Endothelial cell of umbilical vein (primary cell): Measurements from ENCODE around the gene CADPS. TPM values are rescaled to one million over a fixed set of nuclear protein-coding genes. Genes with fewer than 3 reads are reported as not detected.
A peak's percentile ranks its signal among the peaks of the same experiment; 100 is the strongest.

Experiments
- BruUV-seq: library from RNA; stranded (reverse); fragments of 400-500 nt; replicated peaks from 2 replicates; lab custom pipeline; 2021; lab: Mats Ljungman, UMichigan
- CTCF ChIA-PET: fragments of 300-600, 350-600 bp; sonication (Branson Sonifier 250); formaldehyde crosslinking; loops from one replicate; lab custom pipeline; 2021; ENCODE audit warnings: antibody characterized with exemption, inconsistent platforms; lab: Charles Lee
- POLR2A ChIA-PET: fragments of 300-600, 350-600 bp; sonication (Branson Sonifier 250); formaldehyde crosslinking; loops from one replicate; lab custom pipeline; 2021; ENCODE audit warnings: antibody characterized with exemption, inconsistent platforms; lab: Charles Lee
- DNase-seq: peaks from one replicate; pipeline ENCODE4 v3.0.0-alpha.2; 2011; ENCODE audit warnings: low read depth, low spot score
- FAIRE-seq: peaks from 2 replicates; lab custom pipeline; 2011; peaks lifted over from hg19 to GRCh38; lab: Jason Lieb, UNC
- H2AFZ ChIP-seq: 2 replicates; pipeline ENCODE4 v1.6.0; 2012; ENCODE audit warnings: low read depth, low read length, control low read depth, inconsistent platforms
- H3K27ac ChIP-seq: 2 replicates; pipeline ENCODE4 v1.5.1; 2011; ENCODE audit warnings: low read depth, mild to moderate bottlenecking, control low read depth, low read length, moderate library complexity; ENCODE audit not compliant: insufficient read depth
- H3K27me3 ChIP-seq, 2 experiments: 2 replicates each; pipeline versions ENCODE4 v1.6.0 to v1.6.1; 2011; ENCODE audit warnings: low read length in 2 of 2, mixed read lengths in 1 of 2; ENCODE audit not compliant: control insufficient read depth in 2 of 2, insufficient read depth in 2 of 2
- H3K36me3 ChIP-seq, 2 experiments: 2 replicates in 1 of 2; 3 replicates in 1 of 2; pipeline ENCODE4 v1.5.1; 2011; ENCODE audit warnings: low read length in 2 of 2, mild to moderate bottlenecking in 1 of 2, moderate library complexity in 1 of 2; ENCODE audit not compliant: control insufficient read depth in 2 of 2, insufficient read depth in 2 of 2; ENCODE audit errors: extremely low read depth in 1 of 2
- H3K4me1 ChIP-seq: 3 replicates; pipeline ENCODE4 v1.5.1; 2011; ENCODE audit warnings: mild to moderate bottlenecking, low read length; ENCODE audit not compliant: control insufficient read depth, insufficient read depth; ENCODE audit errors: extremely low read depth
- H3K4me2 ChIP-seq: 2 replicates; pipeline ENCODE4 v1.6.1; 2011; ENCODE audit warnings: low read length, control low read depth, mixed read lengths; ENCODE audit not compliant: insufficient read depth
- H3K4me3 ChIP-seq, 3 experiments: fragments of 200-600 bp in 1 of 3; sonication (generic), shearing (Covaris generic) in 1 of 3; replicated peaks in 1 of 3; 2 replicates each; pipeline ENCODE4 v1.5.1; 2011 to 2016; ENCODE audit warnings: control low read depth in 3 of 3, low read length in 3 of 3, mild to moderate bottlenecking in 2 of 3, inconsistent platforms in 1 of 3, low read depth in 1 of 3, moderate library complexity in 1 of 3; ENCODE audit not compliant: insufficient read depth in 1 of 3
- H3K79me2 ChIP-seq: 2 replicates; pipeline ENCODE4 v1.6.0; 2012; ENCODE audit warnings: low read length, inconsistent platforms; ENCODE audit not compliant: control insufficient read depth, insufficient read depth
- H3K9ac ChIP-seq: replicated peaks from 2 replicates; pipeline ENCODE3; 2011; ENCODE audit warnings: low read length, control low read depth; ENCODE audit not compliant: insufficient read depth; ENCODE audit errors: extremely low read depth
- H3K9me1 ChIP-seq: replicated peaks from 3 replicates; pipeline ENCODE4 v1.6.0; 2011; ENCODE audit warnings: mild to moderate bottlenecking, low read length; ENCODE audit not compliant: control insufficient read depth, insufficient read depth; ENCODE audit errors: extremely low read depth
- H3K9me3 ChIP-seq: replicated peaks from 2 replicates; pipeline ENCODE4 v1.5.1; 2012; ENCODE audit warnings: low read length, inconsistent platforms; ENCODE audit not compliant: control insufficient read depth, insufficient read depth
- H4K20me1 ChIP-seq: replicated peaks from 2 replicates; pipeline ENCODE3; 2011; ENCODE audit warnings: mild to moderate bottlenecking, low read length; ENCODE audit not compliant: control insufficient read depth, insufficient read depth; ENCODE audit errors: extremely low read depth
- CTCF ChIP-seq, 2 donors: IDR thresholded peaks; 1 replicate in 1 of 2; 2 replicates in 1 of 2; pipeline ENCODE4 v1.5.1; 2011; ENCODE audit warnings: low read length in 2 of 2, mild to moderate bottlenecking in 2 of 2, moderate library complexity in 2 of 2, control low read depth in 1 of 2, inconsistent platforms in 1 of 2, low read depth in 1 of 2; ENCODE audit not compliant: insufficient read depth in 1 of 2; ENCODE audit errors: extremely low read depth in 1 of 2
- EZH2 ChIP-seq: IDR thresholded peaks from 2 replicates; pipeline ENCODE4 v1.6.1; 2012; ENCODE audit warnings: borderline replicate concordance, low read depth, mild to moderate bottlenecking, moderate library complexity, low read length, inconsistent platforms; ENCODE audit not compliant: severe bottlenecking
- FOS ChIP-seq: IDR thresholded peaks from 2 replicates; pipeline ENCODE4 v1.6.1; 2011; ENCODE audit warnings: mild to moderate bottlenecking, low read length, moderate library complexity, borderline replicate concordance; ENCODE audit not compliant: insufficient read depth
- GATA2 ChIP-seq: IDR thresholded peaks from 2 replicates; pipeline ENCODE4 v1.7.0; 2011; ENCODE audit warnings: low read depth, mild to moderate bottlenecking, moderate library complexity, mixed read lengths, low read length; ENCODE audit not compliant: insufficient read length, insufficient read depth
- JUN ChIP-seq: IDR thresholded peaks from 2 replicates; pipeline ENCODE4 v1.6.1; 2011; ENCODE audit warnings: borderline replicate concordance, low read depth; ENCODE audit not compliant: insufficient read length, insufficient read depth
- MAX ChIP-seq: IDR thresholded peaks from 2 replicates; pipeline ENCODE4 v1.6.1; 2011; ENCODE audit not compliant: insufficient read depth, insufficient read length
- MYC ChIP-seq: IDR thresholded peaks from one replicate; pipeline ENCODE4 v1.6.1; 2011; ENCODE audit warnings: mild to moderate bottlenecking, low read depth, low read length
- POLR2A ChIP-seq: IDR thresholded peaks from 2 replicates; pipeline ENCODE4 v1.6.1; 2012; ENCODE audit warnings: low read depth, mild to moderate bottlenecking, control low read depth, low read length
- POLR2AphosphoS5 ChIP-seq: IDR thresholded peaks from 2 replicates; pipeline ENCODE4 v1.6.1; 2012; ENCODE audit warnings: low read depth, mild to moderate bottlenecking, control low read depth, low read length, moderate library complexity; ENCODE audit not compliant: insufficient read depth
- dilution Hi-C: fragments of 300-500 bp; cut with MboI; formaldehyde crosslinking; loops from one replicate; pipeline ENCODE4 v1.15.0; 2019; ENCODE audit warnings: low sequenced_read_pairs; ENCODE audit not compliant: extremely low pct_ligation_motif_present
- intact Hi-C: fragments of 100-400 bp; cut with micrococcal nuclease; formaldehyde crosslinking; loops from one replicate; pipeline ENCODE4 v1.10.0; 2022
- polyA plus RNA-seq, 4 experiments: library from polyadenylated mRNA; depleted of rRNA in 3 of 4; stranded (reverse) in 3 of 4; unstranded in 1 of 4; fragments of >200 nt; gene quantifications; 2 replicates each; pipeline versions ENCODE4 v1.2.1 to v1.2.3, GENCODE V29; 2011 to 2012; ENCODE audit warnings: missing spikeins in 1 of 4
- total RNA-seq: library from RNA; stranded (reverse); gene quantifications from 2 replicates; pipeline ENCODE4 v1.2.3, GENCODE V29; 2021

Gene CADPS
- total and polyA plus RNA-seq, 2 donors (not counting 3 experiments of a cell fraction or from before 2014, with no cell fraction given): not detected

GRCh38 chr3:62602987-62603386 lies 272.2 kb downstream of the CADPS start:
- Histone ChIP-seq H3K4me2 (peak overlapping the region; percentile 65), H3K9ac (peak overlapping the region; percentile 51), H3K27me3 (no peaks in the 10 kb centered on the region), H2AFZ (no peak overlapping the region), H3K9me1 (no peaks in the 10 kb centered on the region), H3K36me3 (no peaks in the 10 kb centered on the region), H3K27ac (peak overlapping the region; percentile 98), H3K4me1 (peaks cover 70% of the 10 kb centered on the region), H3K4me3 (no peak overlapping the region), H3K79me2 (no peaks in the 10 kb centered on the region), H4K20me1 (no peaks in the 10 kb centered on the region), H3K9me3 (no peaks in the 10 kb centered on the region)
- ChIA-PET CTCF (interaction anchor here (1.1 to 3.7 kb wide), 5 partner anchors 13 to 47 kb away, joined by 3 to 18 read pairs (median 16); no protein-coding TSS in a partner anchor), POLR2A (interaction anchor here (0.8 kb wide), 1 partner anchor 14 kb away, joined by 5 read pairs; no protein-coding TSS in a partner anchor)
- FAIRE-seq (no peak), DNase-seq (peak; percentile 22)
- TF ChIP-seq FOS (no peak), MAX (no peak), GATA2 (no peak)
- dilution Hi-C loops: no loop called here
- intact Hi-C loops: loop anchor here (10.0 kb wide), 1 partner anchor 1348 kb away; the partner anchor contains the start of gene FHIT
- BruUV-seq: no TSS peak

- dilution Hi-C loops: no loop called here
- Histone ChIP-seq H3K9ac (no peak overlapping the region), H3K36me3 (no peaks in the 10 kb centered on the region), H2AFZ (no peak overlapping the region), H3K27me3 (no peaks in the 10 kb centered on the region), H3K9me1 (no peaks in the 10 kb centered on the region), H3K4me2 (peak overlapping the region; percentile 40), H3K27ac (peak overlapping the region; percentile 98), H3K4me1 (peaks cover 62% of the 10 kb centered on the region), H3K79me2 (no peaks in the 10 kb centered on the region), H3K9me3 (no peaks in the 10 kb centered on the region), H3K4me3 (no peak overlapping the region), H4K20me1 (no peaks in the 10 kb centered on the region)
- intact Hi-C loops: loop anchor here (10.0 kb wide), 1 partner anchor 1347 kb away; the partner anchor contains the start of gene FHIT
- POLR2A ChIA-PET: interaction anchor here (1.0 kb wide), 1 partner anchor 21 kb away, joined by 4 read pairs; no protein-coding TSS in a partner anchor
- CTCF ChIA-PET: interaction anchor here (1.1 to 1.6 kb wide), 3 partner anchors 20 to 42 kb away, joined by 3 to 4 read pairs (median 4); no protein-coding TSS in a partner anchor
- BruUV-seq: no TSS peak
- DNase-seq (no peak), FAIRE-seq (no peak)
- TF ChIP-seq FOS: no peak
- no peak for TF ChIP-seq MYC
- no peak for TF ChIP-seq EZH2
- no peak for TF ChIP-seq POLR2A
- TF ChIP-seq GATA2: no peak
- TF ChIP-seq MAX: no peak
- no peak for TF ChIP-seq JUN
- no peak for TF ChIP-seq POLR2AphosphoS5
- no peak for TF ChIP-seq CTCF (IDR thresholded peaks at IDR 0.05; ENCODE audit: extremely low read depth in 1 of 2, insufficient read depth in 1 of 2, low read depth in 1 of 2, low read length in 2 of 2)
Observed at GRCh38 chr3:62602129-62602770, 273.0 kb downstream of the CADPS start.
